ENCODE measurements around the gene OR10C1.

The OR10C1 gene

GRCh38 chr6:29490055-29490454 lies 50.9 kb downstream of the OR10C1 start:
- Histone ChIP-seq H3K79me2 (ENCODE audit: control insufficient read depth, insufficient read depth, low read length, poor library complexity) (no peaks in the 10 kb centered on the region), H3K36me3 (ENCODE audit: control insufficient read depth in 1 of 2, insufficient read depth in 2 of 2, low read length in 2 of 2) (no peaks in the 10 kb centered on the region), H3K4me3 (ENCODE audit: low read depth, low read length) (no peak overlapping the region), H2BK12ac (ENCODE audit: low read length) (no peak overlapping the region), H2BK5ac (ENCODE audit: low read depth, low read length, poor library complexity) (no peak overlapping the region), H3K14ac (ENCODE audit: low read length) (no peak overlapping the region), H3K79me1 (ENCODE audit: low read length) (no peaks in the 10 kb centered on the region), H3K4me1 (ENCODE audit: control insufficient read depth in 1 of 2, insufficient read depth in 2 of 2, low read length in 2 of 2) (no peaks in the 10 kb centered on the region), H3K27me3 (ENCODE audit: insufficient read depth, low read length) (no peaks in the 10 kb centered on the region), H3K4me2 (ENCODE audit: low read length) (no peak overlapping the region), H4K8ac (ENCODE audit: low read depth, low read length) (no peak overlapping the region), H3K18ac (ENCODE audit: low read length) (no peak overlapping the region), H2AK5ac (ENCODE audit: low read length) (no peak overlapping the region), H3K4ac (ENCODE audit: low read depth, low read length) (no peak overlapping the region), H4K91ac (ENCODE audit: low read depth, low read length) (no peak overlapping the region), H3K23ac (ENCODE audit: low read length) (no peak overlapping the region), H2AFZ (ENCODE audit: insufficient read depth, low read length, poor library complexity) (no peak overlapping the region), H3K9me3 (ENCODE audit: insufficient read depth, low read depth, low read length) (peaks cover 2% of the 10 kb centered on the region), H3K9ac (ENCODE audit: low read length) (no peak overlapping the region), H4K12ac (ENCODE audit: low read depth, low read length) (no peak overlapping the region), H3K27ac (ENCODE audit: low read depth, low read length) (no peak overlapping the region), H2BK120ac (ENCODE audit: insufficient read depth, low read length, poor library complexity) (no peak overlapping the region)
- no peak for DNase-seq
- no CpG with 5 or more reads among the region's 3 CpGs for WGBS (ENCODE audit: extremely low coverage, insufficient coverage, insufficient read length)

GRCh38 chr6:29490552-29490951 lies 51.4 kb downstream of the OR10C1 start:
- WGBS (ENCODE audit: extremely low coverage, insufficient coverage, insufficient read length): no CpG with 5 or more reads among the region's 2 CpGs
- Histone ChIP-seq H3K23ac (ENCODE audit: low read length) (no peak overlapping the region), H3K36me3 (ENCODE audit: control insufficient read depth in 1 of 2, insufficient read depth in 2 of 2, low read length in 2 of 2) (no peaks in the 10 kb centered on the region)

More at GRCh38 chr6:29490552-29490951, 51.4 kb downstream of the OR10C1 start:
- Histone ChIP-seq H3K9me3 (ENCODE audit: insufficient read depth, low read depth, low read length) (peaks cover 2% of the 10 kb centered on the region), H2BK12ac (ENCODE audit: low read length) (no peak overlapping the region), H3K14ac (ENCODE audit: low read length) (no peak overlapping the region), H3K79me1 (ENCODE audit: low read length) (no peaks in the 10 kb centered on the region), H3K4ac (ENCODE audit: low read depth, low read length) (no peak overlapping the region), H2AFZ (ENCODE audit: insufficient read depth, low read length, poor library complexity) (no peak overlapping the region), H3K18ac (ENCODE audit: low read length) (no peak overlapping the region), H4K8ac (ENCODE audit: low read depth, low read length) (no peak overlapping the region), H3K79me2 (ENCODE audit: control insufficient read depth, insufficient read depth, low read length, poor library complexity) (no peaks in the 10 kb centered on the region), H3K4me1 (ENCODE audit: control insufficient read depth in 1 of 2, insufficient read depth in 2 of 2, low read length in 2 of 2) (no peaks in the 10 kb centered on the region), H3K27ac (ENCODE audit: low read depth, low read length) (no peak overlapping the region), H3K4me2 (ENCODE audit: low read length) (no peak overlapping the region), H3K9ac (ENCODE audit: low read length) (no peak overlapping the region), H4K91ac (ENCODE audit: low read depth, low read length) (no peak overlapping the region), H2BK5ac (ENCODE audit: low read depth, low read length, poor library complexity) (no peak overlapping the region), H2AK5ac (ENCODE audit: low read length) (no peak overlapping the region), H4K12ac (ENCODE audit: low read depth, low read length) (no peak overlapping the region), H3K4me3 (ENCODE audit: low read depth, low read length) (no peak overlapping the region), H2BK120ac (ENCODE audit: insufficient read depth, low read length, poor library complexity) (no peak overlapping the region), H3K27me3 (ENCODE audit: insufficient read depth, low read length) (no peaks in the 10 kb centered on the region)
- no peak for DNase-seq
